Stimulated activated naive CD8-positive, alpha-beta T cell treated with anti-CD3 and anti-CD28 coated beads, Interleukin-15, Interleukin-2, amounts not matched to agents 100 U/mL and 50 U/mL, for 24 hours (primary cell): Measurements from ENCODE around the gene ID3.

Experiments used
- ATAC-seq: fragments of 150-1000 bp; cut with Tn5 transposase; one replicate; pipeline ENCODE4 v1.10.0; 2021
- DNase-seq: peaks from one replicate; pipeline ENCODE4 v3.0.0; 2021

ID3 gene

DNA sequence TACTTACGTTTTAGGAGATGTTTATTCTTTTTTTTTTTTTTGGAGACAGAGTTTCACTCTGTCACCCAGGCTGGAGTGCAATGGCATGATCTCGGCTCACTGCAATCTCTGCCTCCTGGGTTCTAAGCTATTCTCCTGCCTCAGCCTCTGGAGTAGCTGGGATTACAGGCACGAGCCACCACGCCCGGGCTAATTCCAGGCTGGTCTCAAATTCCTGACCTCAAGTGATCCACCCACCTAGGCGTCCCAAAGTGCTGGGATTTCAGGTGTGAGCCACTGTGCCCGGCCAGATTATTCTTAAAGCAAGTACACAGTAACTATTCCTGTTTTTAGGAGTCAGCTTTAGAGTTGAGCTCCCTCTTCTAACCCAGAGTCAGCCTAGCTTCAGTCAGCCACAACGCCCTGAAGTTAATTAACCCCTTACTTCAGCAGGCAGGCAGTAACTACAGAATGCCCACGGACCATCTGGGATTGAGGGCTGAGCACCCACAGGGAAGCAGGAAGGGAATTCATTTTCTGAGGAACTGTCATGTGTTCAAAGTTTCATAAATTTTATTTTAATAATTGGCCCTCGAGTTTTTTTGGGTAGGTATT lies 5.3 kb upstream of the ID3 start:
- ATAC-seq (no peak), DNase-seq (no peak)

DNA sequence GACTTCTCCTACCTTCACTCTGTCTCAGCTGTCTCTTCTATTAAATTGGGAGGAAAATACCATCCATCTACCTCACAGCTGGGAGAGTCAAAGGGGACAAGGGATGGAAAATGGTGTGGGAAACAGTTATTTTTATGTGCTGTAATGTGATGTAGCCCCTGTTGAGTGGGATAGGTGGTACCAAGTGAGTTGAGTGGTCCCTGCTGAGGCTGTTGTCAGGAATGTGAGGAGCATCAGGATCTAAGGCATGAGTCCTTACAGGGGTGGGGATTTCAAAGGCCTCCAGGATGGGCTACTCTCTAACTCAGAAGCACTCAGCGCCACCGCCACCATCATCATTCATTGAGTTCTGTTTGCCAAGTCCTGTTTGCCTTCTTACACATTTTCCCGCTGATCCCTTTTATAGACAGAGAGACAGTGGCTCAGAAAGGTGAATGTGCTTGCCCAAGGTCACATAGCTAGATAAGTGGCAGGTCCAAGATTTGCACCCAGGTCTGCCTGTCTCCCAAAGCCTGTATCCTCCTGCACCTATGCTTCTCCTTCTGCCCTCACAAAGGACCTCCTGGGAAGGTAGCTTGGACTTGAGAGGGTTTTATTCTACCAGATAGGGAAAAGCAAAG lies 4.6 kb upstream of the ID3 start:
- DNase-seq (no peak), ATAC-seq (no peak)

GRCh38 chr1:23563003-23563402 lies 3.7 kb upstream of the ID3 start:
- ATAC-seq (no peak), DNase-seq (no peak)

GRCh38 chr1:23562137-23562876 lies 3.0 kb upstream of the ID3 start:
- ATAC-seq (no peak), DNase-seq (peak; percentile 69)

DNA sequence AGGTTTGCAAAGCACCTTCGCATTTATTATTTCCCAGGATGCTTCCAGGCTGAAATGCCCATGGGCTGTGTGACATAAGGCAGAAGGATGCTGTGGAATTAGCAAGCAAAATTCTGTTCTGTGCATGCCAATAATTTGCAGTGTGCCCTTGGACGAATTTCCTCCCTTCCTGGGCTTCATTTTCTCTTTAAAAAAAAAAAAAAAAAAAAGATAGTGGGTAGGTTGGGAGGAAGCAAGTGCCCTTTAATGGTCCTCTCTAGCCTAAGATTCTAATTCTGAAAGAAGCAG lies 2.5 kb upstream of the ID3 start:
- DNase-seq: no peak

DNA sequence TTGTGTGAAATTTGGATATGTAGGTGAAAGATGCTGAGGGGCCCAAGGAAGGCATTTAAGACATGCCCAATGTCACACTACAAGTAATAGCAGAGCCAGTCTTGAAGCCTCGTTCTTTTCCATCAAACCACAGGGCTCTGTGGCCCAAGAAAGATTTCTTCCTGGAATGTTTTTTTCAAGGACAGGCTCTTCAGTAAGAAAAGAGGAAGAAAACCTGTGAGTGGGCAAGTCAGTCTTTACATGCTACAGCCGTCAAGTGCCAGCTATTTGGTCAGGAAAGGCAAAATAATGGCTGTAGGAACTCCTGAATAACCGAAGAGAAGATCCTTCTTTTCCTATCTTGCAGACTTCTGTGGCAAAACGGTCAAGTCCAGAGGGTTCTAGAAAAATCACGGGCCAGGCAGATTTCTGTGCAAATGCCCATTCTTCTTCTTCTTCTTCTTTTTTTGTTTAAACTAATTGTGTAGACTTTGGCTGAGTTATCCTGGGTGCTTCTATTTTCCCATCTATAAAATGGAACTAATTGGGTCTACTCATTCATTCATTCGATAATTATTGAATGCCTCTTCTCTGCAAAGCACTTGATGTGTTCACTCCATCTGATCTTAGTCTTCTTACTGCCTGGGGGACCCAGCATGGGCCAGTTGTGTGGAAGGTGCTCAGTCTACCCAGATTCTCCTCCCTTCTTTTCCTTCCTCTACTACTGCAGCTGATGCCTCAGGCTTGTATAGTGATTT lies 1.9 kb upstream of the ID3 start:
- ATAC-seq: no peak
- no peak for DNase-seq

More for the DNA sequence above, 2.5 kb upstream of the ID3 start:
- no peak for ATAC-seq

DNA sequence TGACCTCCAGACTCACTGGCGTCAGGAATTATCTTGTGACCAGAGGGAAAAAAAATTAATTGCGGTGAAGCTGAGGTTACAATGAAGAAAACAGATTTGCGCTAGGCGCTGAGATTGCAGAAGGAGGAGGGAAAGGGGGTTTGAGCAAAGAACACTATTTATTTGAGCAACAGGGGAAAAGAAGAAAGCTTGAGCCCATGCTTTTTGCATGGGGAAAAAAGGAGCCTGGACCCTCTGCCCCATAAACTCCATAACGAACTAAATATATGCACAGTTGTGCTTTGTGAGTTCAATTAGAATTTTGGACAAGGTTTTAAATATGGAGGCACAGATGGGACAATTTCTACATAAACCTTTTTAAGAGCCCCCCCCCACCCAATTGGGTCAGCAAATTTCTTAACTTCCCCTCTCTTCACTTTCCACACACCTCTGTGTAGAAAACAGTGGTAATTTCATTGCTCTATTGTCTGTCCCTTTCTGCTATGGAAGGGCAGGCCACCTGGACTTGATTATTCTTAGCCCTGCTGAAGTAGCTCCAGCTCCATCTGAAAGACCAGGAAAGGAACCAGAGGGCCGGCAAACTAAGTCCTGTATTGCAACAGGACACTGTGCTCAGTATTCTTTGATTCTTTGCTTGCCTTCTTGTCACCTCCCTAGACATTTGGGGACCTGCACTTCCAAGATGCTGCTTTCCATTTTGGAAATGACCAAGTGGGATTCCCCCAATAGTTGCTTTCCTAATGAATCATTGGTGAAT lies 862 bp upstream of the ID3 start:
- ATAC-seq (no peak), DNase-seq (no peak)

- ATAC-seq: no peak
- no peak for DNase-seq
Observed at GRCh38 chr1:23558872-23559135, 497 bp downstream of the ID3 start.

GRCh38 chr1:23558140-23558871 lies 995 bp downstream of the ID3 start:
- DNase-seq: peak; percentile 66

DNA sequence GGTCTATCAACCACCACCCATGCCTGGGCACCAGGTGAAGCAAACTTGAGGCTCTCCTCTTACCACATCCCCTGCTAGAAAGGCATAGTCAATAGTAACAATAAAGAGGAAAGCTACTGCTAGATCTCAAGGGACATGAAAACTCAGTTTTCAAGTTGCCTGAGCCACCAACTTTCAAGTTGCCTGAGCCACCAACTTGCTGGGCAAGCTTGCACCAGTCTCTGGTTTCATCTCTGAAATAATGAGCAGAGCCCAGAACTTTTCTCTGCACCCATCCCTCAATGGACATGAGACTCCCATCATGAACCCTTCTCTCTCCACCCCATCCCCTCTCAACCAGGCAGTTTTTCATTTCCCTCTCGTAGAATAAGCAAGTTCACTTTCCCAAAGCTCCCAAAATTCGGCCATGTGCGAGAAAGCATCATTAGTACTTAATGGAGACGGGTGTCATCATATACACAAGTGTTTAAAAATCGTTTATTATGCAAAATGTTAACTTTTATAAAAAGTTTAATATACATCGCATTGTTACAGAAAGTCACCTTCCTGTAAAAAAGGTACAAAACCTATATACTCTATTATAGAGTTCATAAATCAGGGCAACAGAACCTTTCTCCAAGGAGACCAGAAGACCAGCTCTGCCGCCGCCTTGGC lies 1.7 kb downstream of the ID3 start:
- ATAC-seq (no peak), DNase-seq (no peak)

More at GRCh38 chr1:23558140-23558871, 995 bp downstream of the ID3 start:
- ATAC-seq: no peak

- ATAC-seq (no peak), DNase-seq (no peak)
Observed at GRCh38 chr1:23556635-23557470, 2.4 kb downstream of the ID3 start.

DNA sequence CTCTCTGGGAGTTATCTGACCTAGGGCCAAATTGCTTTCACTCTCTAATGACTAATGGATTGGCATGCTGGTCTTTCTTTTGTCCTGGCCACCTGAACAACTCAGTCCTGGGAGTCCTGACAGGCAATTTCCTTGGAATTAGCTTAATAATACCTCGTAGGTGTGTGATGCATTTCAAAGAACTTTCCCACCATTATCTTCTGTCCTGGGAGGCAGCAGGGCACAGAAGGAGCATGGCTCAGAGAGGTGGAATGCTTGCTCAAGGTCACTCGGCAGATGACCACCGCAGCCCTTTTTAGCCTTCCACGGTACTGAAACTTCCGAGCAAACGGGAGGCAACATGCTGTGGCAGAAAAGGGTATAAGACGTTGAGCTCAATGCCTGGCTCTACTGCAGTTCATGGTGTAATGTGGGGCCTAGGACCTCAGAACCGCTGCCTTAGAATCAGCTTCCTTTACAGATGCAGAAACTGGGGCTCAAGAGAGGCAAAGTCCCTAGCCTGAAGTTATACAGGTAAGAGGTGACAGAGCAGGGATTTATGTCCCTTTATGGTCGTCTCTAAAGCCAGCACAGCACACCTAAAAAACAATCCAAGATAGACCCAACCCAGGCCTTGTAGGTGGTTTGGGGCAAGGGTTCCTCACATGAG lies 3.2 kb downstream of the ID3 start:
- DNase-seq: no peak
- no peak for ATAC-seq

DNA sequence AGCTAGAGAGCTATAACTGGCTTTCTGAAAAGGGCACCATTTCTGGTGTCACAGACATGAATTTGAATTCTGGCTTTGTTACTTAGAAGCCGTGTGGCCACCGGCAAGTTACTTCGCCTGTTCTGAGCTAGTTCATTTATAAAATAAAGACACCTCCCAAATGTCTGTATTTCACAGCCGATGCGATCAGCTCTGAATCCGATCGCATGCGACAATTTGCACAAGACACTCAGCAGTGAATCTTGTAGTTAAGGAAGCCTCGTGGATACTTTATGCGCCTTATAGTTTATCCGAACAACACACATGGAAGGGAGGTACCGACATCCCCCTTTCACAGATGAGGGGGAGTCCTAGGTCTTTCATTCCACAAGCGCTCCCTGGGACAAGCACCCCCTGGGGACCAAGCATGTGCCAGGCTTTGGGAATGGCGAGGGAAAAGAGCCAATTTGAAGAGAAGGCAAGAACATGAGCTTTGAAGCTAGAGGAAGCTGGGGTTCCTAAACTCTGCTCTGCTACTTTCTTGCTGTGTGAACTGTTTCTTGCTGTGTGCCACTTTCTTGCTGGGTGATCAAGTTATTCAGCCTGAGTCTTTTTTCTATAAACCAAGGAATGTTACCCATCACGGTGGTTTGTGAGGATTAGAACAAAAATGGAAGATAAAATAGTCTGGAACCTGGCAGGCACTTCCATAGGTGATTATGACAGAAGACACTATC lies 3.9 kb downstream of the ID3 start:
- no peak for ATAC-seq
- DNase-seq: no peak

GRCh38 chr1:23554481-23555269 lies 4.6 kb downstream of the ID3 start:
- ATAC-seq: peak; percentile 73
- DNase-seq: peak; percentile 84

GRCh38 chr1:23554127-23554480 lies 5.2 kb downstream of the ID3 start:
- ATAC-seq (no peak), DNase-seq (no peak)

DNA sequence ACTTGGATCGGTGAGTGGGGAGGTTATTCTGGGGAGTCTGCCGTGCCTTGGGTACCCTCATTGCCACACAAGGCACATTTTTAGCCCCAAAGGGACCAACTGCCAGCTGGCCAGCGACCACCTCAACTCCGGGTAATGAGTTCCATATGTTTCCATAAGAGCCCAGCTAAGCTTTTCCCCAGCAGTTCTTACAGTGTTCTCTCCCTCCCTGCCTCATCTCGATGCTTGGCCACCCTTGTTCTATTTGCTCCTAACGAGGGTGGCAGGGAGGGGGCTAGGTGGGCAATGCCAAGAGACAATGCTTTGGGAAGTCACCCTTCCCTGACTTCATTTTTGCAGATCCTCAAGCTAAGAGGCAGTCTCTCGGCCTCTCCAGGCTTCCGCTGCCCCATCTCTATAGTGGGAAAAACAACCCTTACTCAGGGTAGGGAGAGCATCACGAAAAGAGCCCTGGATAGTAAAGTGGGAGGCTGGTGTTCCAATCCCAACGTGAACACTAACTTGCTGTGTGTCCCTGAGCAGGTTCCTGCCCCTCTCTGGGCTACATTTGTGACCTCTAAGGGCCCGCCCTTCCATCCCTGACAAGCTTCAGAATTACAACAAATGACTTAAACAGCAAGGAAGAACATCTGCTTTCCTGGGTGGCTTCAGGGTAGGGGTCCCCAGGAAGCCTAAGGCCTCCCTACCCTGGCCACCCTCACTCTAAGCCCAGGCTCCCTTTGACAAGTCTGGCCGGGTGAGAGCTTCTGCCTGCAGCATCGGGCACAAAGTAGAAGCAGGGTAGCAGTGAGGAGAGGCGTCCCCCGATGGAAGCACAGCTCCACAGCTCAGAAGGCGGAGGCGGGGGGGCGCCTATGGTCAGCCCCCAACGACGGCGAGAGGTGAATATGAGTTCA lies 5.8 kb downstream of the ID3 start:
- ATAC-seq: no peak
- peak; percentile 27 for DNase-seq

- no peak for ATAC-seq
Observed at GRCh38 chr1:23551849-23552248, 7.5 kb downstream of the ID3 start.

More at GRCh38 chr1:23551849-23552248, 7.5 kb downstream of the ID3 start:
- DNase-seq: no peak
